HG02938 (cell line): Measurements from ENCODE around the gene MAS1.

Experiments used
- ATAC-seq: cut with Tn5 transposase; IDR thresholded peaks from one replicate; pipeline ENCODE4 v1.9.1; 2021; ENCODE audit warnings: mild to moderate bottlenecking, moderate library complexity; ENCODE audit not compliant: unreplicated experiment

Gene MAS1

DNA sequence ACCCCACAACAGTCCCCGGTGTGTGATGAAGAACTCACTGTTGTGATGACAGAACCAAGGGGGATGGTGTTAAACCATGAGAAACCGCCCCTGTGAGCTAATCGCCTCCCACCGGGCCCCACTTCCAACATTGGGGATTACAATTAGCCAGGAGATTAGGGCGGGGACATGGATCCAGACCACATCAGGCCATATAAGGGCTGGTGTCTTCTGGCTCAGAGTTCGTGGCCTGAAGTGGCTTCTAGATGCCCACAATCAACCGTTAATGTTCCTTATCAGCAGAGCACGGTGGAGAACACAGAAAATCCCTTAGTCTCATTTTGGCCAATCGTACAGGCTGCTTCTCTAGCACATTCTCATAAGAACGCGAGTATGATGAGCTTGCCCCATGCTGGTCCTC is 10.9 kb upstream of the MAS1 start:
- ATAC-seq, result no peak

DNA sequence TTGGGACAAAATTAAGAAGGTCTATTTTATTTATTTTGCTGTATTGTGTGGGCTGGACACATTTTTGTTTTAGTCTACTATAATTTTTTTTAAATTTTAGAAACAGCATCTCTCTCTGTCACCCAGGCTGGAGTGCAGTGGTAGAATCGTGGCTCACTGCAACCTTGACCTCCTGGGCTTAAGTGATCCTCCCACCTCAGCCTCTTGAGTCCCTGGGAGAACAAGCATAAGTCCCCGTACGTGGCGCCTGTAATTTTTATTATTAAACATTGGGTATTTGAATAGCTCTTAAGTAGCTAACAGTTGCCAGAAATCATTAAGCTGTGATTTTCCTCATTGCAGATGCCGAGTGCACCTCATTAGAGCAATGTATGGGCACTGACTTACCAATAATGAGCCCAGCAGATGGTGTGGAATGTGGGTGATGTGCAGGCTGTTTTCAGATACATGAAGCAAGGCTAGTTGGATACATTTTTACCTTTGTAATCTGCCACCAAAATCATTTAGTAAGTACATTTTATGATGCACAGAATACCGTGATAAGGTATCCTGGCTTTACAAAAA is 10.3 kb upstream of the MAS1 start:
- ATAC-seq, result no peak

DNA sequence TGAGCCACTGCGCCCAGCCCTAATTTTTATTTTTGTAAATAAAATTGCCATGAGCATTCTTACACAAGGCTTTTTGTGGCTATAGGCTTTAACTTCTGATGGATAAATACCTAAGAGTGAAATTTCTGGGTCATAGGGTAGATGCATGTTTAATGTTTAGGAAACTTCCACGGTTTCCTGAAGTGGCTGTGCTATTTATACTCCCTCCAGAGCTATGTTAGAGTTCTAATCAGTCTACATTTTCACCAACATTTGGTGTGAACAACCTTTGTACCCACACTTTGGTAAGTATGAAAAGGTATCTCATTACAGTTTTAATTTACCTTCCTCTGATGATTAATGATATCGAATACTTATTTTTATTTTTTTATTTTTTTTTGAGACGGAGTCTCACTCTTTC is 6.1 kb upstream of the MAS1 start:
- no peak for ATAC-seq

DNA sequence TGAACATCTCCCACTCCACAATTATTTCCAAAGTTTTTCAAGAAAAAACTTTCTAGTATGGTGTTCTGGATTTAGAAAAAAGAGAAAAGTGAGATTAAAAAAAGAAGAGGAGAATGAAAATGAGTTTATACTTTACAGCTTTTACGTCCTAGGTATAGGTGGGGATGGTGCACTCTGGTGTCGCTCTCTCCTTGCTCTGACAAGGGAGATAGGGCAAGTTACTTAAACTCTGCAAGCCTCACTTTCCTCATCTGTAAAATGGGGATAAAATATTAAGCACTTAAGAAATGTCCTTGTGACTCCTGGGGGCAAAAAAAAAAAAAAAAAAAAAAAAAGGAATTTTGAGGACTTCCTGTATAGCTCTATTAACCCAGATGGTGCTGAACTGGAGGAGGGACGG is 4.5 kb upstream of the MAS1 start:
- ATAC-seq, result no peak

DNA sequence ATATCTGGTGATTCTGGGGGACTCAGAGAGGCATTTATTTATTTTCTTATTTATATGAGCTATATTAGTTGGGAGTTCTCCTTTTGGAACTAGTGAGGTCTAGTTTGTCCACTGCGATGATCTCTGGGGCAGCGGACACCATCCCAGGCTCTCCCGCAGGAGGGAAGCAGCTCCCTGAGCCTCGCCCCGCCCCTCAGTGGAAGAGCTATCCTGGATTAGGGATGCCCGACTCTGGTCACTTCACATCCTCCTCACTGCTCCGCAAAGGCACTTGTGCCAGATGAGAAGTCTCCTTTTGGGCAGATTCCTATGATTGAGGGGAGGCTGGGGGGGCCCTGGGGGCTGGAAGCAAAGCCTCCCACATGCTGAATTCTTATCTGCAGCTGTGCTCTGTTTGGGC is 3.6 kb upstream of the MAS1 start:
- ATAC-seq, result no peak

DNA sequence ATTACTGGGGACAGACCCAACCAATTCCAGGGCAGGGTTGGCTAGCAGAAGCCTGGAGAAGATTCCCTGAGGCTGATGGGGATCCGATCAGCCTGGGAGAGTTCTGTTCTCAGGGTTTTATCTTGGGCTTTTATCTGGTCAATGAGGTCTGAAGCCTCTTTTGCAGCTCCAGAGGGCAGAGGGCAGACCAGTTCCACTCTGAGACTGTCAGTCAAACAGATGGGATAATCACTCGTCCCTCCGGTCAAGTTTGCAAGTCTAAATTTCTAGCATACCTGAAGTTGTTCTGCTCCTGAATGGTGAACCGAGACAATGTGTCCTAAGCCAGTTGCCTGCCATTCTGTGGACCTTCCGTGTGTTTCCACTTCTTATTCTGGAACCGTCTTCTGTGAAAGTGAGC is 3.0 kb upstream of the MAS1 start:
- no peak for ATAC-seq

DNA sequence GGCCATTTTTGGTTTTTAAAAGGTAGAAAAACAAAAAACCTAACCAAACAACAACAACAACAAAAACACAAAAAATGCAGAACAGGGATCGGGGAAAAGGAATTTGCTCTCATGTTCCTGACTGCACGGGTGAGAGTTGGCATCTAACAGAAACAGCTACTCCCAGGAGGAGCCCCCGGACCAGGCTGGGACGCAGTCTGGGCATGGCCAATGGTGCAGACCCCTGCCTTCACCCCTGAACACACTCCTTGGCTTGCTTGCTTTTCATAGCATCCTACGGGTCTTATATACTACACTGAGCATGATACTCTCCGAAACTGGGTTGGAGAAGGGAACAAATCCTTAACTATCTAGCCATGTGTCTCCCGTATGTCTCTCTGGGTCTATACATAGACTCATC is 587 bp upstream of the MAS1 start:
- no peak for ATAC-seq

DNA sequence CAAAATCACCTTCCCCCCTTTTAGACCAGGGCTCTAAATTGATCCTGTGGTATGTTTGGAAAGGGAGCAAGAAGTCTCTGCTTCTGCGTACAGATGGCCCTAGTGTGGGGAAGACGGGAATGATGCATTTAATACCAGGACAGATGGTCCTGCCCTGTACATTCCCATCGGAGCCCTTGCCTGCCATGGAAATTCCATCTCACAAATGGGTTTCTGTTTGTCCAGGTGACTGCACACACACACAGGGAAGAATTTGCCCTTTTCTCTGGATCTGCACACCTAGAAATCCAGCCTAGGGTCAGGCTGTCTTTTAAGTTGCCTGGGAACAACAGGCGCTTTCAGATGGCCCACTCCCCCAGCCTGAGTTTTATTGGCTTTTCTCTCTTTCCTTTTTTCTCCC is 1.3 kb downstream of the MAS1 start:
- ATAC-seq, result no peak

DNA sequence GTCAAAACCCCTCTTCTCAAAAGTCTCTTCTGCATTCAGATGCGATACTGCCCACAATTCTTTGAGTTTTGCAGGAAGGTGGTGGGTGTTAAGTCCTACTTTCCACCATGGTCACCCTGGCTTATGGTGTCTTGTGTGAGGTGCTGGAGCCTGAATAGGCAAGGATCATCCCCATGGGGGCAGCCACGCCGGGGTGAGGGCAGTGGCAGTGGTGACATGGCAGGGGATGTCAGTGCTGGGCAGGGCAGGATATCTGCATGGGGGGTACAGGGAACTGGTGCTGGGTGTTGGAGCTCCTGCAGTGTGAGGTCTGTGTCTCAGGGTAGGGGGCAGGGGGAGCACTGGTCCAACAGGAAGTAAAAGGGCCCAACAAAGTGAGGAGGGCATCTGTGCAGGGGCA is 2.3 kb downstream of the MAS1 start:
- ATAC-seq, result no peak

DNA sequence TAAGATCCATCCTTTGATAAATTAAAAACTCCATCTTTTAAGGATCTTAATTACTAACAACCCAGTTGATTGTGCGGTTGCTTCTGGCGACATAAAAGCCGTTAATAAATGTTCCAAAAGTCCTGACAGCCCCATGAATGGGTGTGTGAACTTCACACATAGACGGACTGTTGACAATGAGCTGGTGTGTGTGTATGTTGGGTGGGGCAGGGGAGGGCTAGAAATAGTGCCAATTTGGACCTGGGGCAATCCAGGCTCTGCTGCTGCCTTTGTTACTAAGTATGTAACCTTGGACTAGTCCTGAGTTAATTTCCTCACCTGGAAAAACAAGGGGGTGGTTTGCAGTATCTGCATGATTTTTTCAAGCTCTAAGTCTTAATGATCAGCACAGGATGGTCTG is 4.2 kb downstream of the MAS1 start:
- ATAC-seq, result no peak

DNA sequence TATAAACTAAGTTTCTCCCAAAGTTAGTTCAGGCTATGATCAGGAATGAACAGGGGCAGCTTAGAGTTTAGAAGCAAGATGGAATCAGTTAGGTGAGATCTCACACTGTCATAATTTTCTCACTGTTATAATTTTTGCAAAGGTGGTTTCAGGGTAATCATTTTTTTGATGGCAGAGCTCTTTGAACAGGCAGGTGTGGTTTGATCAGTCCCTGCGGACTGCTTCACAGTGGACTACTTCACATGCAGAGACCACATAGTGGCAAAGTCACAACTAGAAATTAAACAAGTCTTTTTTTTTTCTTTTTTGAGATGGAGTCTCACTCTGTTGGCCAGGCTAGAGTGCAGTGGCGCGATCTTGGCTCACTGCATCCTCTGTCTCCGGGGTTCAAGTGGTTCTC is 6.8 kb downstream of the MAS1 start:
- no peak for ATAC-seq

DNA sequence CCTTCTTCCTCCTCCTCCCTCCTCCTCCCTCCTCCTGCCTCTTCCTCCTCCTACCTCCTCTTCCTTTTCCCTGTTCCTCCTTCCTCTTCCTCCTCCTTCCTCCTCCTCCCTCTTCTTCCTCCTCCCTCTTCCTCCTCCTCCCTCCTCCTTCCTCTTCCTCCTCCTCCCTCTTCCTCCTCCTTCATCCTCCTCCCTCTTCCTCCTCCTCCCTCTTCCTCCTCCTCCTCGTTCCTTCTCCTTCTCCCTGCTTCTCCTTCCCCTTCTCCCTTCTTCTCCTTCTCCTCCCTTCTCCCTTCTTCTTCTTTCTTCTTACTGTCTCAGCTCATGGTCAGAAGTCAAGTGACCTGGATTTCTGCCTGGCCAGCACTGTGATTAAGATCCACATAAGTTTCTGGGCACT is 7.7 kb downstream of the MAS1 start:
- ATAC-seq, result no peak

DNA sequence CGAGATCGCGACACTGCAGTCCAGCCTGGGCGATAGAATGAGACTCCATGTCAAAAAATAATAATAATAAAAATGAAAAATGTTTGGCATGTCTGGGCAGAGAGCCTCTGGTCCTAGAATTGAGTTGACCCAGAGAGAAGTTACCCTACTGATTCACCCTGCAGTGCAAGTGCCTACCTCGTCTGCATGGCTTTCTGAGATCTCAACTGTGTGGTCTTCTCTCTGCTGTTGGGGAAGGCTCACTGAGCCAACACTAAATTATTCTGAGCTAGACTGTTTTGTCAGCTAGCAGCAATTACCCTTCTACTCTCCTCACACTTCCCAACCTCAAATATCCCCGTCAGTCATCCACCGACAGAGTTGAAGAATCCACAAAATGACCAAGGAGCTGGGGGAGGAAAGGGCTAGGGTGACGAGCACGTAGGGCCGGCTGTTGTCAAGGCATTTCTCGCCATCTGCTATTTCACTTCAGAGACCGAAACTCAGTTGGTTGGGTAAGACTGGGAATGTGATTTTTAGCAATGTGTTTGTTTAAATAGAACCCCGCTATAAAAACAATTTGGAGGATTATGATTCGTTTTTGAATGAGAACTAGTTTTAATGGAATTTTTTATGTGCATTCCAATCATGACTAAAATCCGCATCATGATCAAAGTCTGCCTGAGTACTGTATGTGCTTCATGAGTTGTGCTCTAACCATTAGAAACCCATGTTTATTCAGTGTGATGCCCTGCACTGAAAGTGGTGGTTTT is 9.4 kb downstream of the MAS1 start:
- ATAC-seq, result no peak

DNA sequence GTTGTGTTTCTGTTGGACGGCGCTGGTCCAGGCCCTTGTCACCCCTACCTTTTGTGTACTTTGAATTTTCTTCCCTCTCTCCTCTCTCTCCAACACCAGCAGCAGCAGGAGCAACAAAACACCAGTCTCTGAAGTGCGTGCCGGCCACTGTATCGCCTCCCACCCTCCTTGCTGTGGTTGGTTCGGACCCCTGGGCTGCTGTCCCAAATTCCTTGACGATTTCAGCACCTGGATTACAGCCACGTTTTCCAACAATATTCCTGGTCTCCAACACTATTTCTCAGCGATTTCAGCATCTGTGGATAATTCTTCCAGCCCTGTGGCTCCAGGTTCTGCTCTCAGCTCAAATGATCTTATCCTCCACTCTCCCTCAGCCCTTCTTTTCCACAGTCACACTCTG is 11.8 kb downstream of the MAS1 start:
- no peak for ATAC-seq

DNA sequence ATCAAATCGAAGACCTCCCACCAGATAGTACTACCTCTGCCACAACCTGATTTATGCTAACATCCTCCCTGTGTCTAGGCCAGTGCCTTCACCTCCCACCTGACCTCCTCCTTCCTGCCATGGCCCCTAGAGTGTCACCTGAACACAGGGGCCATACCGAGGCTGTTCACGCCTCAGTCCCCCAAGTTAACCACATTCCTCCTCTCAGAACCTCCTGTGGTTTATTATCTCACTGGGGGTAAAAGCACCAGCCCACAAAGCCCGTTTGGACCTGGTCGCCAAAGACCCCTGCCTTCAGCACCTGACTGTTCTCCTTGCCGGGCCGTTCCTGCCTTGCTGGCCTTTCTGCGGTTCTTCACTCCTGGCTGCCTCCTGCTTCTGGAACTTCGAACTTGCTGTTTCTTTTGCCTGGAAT is 13.7 kb downstream of the MAS1 start:
- ATAC-seq, result no peak

DNA sequence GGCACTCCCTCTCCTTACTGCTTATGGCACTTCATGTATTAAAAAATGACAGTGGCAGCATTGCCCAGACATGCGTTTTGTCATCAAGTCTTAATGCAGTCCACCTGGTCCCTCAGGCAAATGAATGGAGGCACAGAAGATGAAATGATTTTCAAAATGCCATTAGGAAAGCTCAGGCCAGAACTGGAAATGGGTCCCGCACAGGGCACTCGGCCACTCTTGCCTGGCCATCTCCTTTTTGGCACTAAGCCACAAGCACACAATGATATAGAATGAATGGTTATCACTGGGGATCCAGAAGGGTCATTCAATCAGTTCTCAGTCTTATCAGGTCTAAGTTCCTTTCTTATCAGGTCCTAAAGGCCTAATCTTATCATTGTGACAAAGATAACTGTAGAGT is 15.6 kb downstream of the MAS1 start:
- no peak for ATAC-seq

DNA sequence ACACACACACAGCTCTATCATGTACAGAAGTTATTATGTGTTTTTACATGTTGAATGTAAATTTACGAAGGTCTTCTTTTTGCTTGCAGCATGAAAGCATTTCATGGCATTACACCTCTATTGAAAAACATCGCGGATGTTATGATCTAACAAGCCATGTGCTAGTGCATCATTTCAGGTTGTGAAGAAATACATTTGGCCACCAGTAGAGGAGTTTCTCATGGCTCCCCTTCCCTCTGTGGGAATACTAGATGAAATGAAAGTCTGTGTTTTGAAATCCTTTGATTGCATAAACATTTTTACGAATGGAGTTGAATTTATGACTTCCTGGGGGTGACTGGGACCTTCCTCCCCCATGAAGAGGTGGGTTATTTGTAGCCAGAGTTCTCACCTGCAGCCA is 17.7 kb downstream of the MAS1 start:
- no peak for ATAC-seq

DNA sequence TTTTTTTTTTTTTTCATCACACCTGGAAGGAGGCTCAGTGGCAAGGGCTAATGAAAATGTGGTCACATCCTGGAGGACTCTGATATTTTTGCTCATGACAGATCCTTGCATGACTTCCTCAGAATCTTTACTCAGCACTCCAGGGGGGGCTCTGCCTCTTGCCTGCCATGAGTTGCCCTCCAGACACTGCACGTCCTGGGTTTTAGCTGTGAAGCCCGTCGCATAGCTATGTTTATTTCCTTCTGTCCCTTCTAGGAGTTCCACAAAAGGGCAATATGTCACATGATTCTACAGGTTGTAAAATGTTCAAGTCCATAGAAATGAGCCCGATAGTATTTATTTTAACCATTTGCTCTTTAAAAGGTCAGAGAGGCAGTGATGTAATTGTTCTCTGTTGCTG is 18.2 kb downstream of the MAS1 start:
- ATAC-seq, result no peak

DNA sequence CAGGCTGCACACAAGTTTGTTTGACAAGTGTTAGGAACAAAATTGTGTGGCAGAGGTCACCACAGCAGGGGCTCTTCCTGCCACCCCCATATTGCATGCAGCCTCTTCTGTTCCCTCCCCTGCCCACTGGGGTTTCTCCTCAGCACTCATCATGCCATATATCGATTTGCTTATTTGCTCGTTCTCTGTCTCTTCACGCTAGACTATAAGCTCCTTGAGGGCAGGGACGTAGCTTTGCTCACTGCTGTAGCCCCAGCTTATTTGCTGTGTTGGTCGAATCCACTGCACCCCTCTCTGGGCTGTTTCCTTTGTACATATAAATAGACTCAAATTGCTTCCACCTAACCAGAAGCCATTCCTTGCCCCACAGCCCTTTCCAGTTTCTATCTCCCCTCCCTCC is 19.6 kb downstream of the MAS1 start:
- ATAC-seq, result no peak

DNA sequence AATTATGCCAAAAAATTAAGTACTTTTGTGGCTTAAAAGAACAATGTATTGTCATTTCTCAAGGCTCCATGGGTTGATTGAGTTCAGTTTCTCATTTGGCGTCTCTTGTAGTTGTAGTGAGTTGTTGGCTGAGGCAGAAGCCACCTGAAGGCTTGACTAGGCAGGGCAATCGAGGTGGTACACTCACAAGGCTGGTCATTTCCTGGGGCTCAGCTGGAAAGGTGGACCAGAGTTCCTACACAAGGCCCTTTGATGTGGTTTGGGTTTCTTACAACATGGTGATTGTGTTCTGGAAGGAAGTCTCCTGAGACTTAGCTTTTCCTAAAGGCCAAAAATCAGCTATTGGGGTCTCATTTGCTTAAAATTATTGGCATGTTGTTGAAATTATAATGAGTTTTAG is 22.6 kb downstream of the MAS1 start:
- no peak for ATAC-seq

DNA sequence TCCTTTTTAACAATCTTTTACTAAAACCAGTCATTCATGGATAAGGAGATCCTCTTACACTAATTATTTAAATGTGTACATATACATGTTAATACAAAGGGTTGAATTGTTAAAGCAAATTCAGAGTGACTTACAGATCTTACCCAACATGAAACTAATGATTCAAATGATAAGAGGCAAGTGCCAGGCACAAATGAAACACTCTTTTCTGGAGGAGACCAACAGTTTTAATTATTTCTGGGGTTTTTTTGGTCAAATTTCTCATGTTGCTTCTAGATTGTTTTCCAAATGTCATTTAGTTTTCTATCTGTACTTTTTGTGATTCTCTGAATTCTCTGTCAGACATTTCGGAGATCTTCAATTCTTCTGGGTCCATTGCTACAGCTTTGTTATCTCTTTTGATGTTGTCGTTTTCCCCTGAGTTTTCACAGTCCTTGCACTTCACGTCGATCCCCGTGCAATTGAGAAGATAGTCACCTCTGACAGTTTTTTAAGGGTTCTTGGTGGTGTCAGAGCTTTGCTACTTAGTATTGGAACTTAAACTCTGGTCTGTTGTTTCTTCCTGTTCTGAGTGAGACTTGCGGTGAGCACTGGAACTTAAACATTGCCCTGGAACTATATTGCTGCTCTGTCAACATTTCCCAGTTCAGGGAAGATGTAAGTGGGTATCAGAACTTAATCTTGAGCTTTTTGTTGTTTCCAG is 23.2 kb downstream of the MAS1 start:
- no peak for ATAC-seq

DNA sequence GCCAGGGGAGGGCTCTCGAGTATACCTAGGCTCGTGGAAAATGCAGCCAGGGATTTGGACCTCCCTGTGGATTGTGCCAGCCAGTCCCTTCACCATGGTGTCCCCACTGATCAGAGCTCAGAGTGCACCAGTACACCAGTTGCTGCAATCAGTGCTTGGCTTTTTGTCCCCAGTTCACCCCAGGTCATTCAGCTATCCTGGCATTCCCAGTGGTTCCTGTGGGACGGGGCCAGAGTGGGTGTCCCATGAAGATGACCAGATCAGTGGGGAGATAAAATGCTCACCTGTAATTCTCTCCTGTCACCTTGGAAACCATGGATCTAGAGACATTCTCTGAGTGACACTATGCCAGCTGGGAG is 23.8 kb downstream of the MAS1 start:
- ATAC-seq, result no peak

DNA sequence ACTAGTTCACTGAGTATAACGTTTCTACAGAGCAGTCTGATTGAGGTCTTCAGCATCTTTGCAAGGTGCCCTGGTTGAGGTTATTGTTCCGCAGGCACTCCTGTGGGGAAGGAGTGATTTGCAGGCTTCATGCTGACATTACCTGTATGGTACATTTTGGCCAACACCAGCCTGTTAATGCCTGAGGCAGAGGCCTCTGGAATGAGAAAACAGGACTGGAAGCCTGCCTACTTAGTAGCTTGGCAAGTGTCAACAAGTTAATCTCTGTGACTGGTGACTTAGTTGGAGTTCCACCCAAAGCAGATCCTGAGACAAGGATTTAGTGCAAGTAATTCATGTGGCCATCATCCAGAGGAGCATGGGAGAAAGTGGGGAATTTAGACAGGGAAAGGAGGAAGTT is 24.6 kb downstream of the MAS1 start:
- ATAC-seq, result no peak
